Mucosa of descending colon (tissue), 3 donors: ENCODE data around the gene MYH7. TPM values are rescaled to one million over a fixed set of nuclear protein-coding genes. Genes with fewer than 3 reads are reported as not detected.

Experiments used
- ATAC-seq: fragments of 200-7000 bp; cut with Tn5 transposase; one replicate; pipeline ENCODE4 v1.9.1; 2020; ENCODE audit warnings: mild to moderate bottlenecking, moderate library complexity
- DNase-seq, 3 donors: peaks; one replicate each; pipeline ENCODE4 v3.0.0-alpha.2; 2020
- H3K36me3 ChIP-seq: fragments of 200-600 bp; one replicate; pipeline ENCODE4 v1.8.0; 2021; ENCODE audit warnings: low read depth, mild to moderate bottlenecking
- H3K4me1 ChIP-seq: fragments of 200-600 bp; one replicate; pipeline ENCODE4 v1.8.0; 2021; ENCODE audit warnings: low read depth, mild to moderate bottlenecking
- H3K4me3 ChIP-seq: fragments of 200-600 bp; one replicate; pipeline ENCODE4 v1.8.0; 2021; ENCODE audit warnings: mild to moderate bottlenecking
- H3K9me3 ChIP-seq: fragments of 200-600 bp; one replicate; pipeline ENCODE4 v1.8.0; 2021; ENCODE audit warnings: mild to moderate bottlenecking
- CTCF ChIP-seq: fragments of 200-600 bp; IDR thresholded peaks from one replicate; pipeline ENCODE4 v1.8.0; 2022; ENCODE audit warnings: antibody characterized with exemption, mild to moderate bottlenecking
- intact Hi-C, 2 donors: fragments of 100-400 bp; cut with DNase I in 1 of 2; cut with micrococcal nuclease in 1 of 2; formaldehyde crosslinking; loops; one replicate each; pipeline versions ENCODE4 v1.11.0 to v1.11.1; 2022; cut with DNase I, micrococcal nuclease
- total RNA-seq, 3 donors: library from RNA; stranded (reverse); fragmentation: NEBNext Ultra II Directional in 2 of 3; extraction: Animal tissue kit (Norgen Biotek cat#: 25700) in 2 of 3; gene quantifications; one replicate each; pipeline versions ENCODE4 v1.2.1 to v1.2.4, GENCODE V29; 2021 to 2023
- donor health status: DM: no; HTN: no; CAD: no; lungs with moderate emphysema.
- donor health status: DM: no; HTN: no; CAD: no.
- donor health status: DM: no; HTN: yes; CAD: no.

The MYH7 gene
- total RNA-seq, 3 donors from 2014 or later: 0.13 to 6.2 (median 1.2) TPM

- Histone ChIP-seq H3K9me3 (no peaks in the 10 kb centered on the region), H3K36me3 (no peaks in the 10 kb centered on the region), H3K4me1 (no peaks in the 10 kb centered on the region), H3K4me3 (no peak overlapping the region)
- TF ChIP-seq CTCF: no peak
- DNase-seq (no peak), ATAC-seq (no peak)
- intact Hi-C loops: no loop called here
These were observed 25.4 kb downstream of the MYH7 start for GRCh38 chr14:23409966-23410635.

GRCh38 chr14:23409475-23409874 lies 26.0 kb downstream of the MYH7 start:
- intact Hi-C loops: no loop called here
- TF ChIP-seq CTCF: no peak
- H3K36me3 ChIP-seq: no peaks in the 10 kb centered on the region
- ATAC-seq: no peak
- no peaks in the 10 kb centered on the region for H3K9me3 ChIP-seq
- no peak overlapping the region for H3K4me3 ChIP-seq
- no peak for DNase-seq
- H3K4me1 ChIP-seq: no peaks in the 10 kb centered on the region

DNA sequence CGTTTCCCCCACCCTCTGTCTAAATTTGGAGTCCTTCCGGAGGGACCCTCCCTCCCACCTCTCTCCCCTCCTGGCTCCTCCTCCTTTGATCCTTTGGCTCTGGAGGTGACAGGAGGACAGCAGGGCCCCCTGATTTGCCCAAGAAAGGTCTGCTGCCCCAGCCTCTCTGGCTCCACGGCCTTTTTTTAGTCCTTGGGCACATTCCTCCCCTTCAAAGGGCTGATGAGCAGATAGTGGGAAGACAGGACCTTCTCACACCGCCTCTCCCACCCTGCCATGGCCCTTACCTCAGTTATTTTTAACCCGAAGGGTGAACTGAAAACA lies 27.2 kb downstream of the MYH7 start:
- Histone ChIP-seq H3K4me1 (no peaks in the 10 kb centered on the region), H3K4me3 (no peak overlapping the region), H3K36me3 (no peaks in the 10 kb centered on the region), H3K9me3 (no peaks in the 10 kb centered on the region)
- intact Hi-C loops: no loop called here
- ATAC-seq: no peak
- no peak for TF ChIP-seq CTCF
- no peak for DNase-seq

DNA sequence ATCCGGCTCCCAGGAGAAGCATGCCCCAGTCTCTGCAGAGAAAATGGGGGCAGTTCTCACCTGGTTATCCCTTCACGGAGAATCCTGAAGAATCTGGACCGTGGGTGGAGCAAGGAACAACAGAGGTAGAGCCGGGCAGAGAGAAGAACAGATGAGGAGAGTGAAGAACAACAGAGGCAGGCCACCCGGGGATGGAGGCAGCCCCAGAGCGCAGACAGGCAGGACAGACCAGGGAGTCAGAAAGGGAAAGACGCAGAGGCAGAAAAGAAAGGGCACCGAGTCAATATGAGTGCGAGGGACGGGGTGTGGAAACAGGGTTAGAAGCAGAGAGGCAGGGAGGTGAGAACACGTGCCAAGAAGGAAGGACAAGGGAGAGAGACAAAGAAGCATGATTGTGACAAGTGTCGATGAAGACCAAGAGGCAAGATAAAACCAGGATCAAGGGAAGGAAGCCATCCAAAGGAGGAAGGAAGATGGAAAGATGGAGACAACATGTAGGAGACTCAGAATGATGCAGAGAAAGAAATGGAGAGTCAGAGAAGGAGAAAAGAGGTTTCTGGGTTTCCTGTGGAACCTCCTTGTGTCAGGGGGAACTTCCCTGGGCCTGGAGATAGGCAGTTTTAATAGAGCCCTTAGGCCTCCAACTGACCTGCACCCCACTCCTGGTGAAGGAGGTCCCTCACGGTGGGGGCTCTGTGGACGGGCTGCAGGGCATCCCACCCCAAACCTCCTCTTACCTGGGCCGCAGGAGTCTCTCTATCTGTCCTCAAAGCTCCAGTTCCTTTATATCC lies 27.7 kb downstream of the MYH7 start, which contains the start of gene MYH6:
Gene MYH6, minus strand, starts transcription at position 758 of the 791 bp plus-strand sequence. CDS start 1,050 bp downstream, outside the sequence.
- intact Hi-C loops: no loop called here
- no peak for TF ChIP-seq CTCF
- ATAC-seq (no peak), DNase-seq (no peak)
- Histone ChIP-seq H3K4me3 (no peak within 1 kb of the TSS), H3K9me3 (no peaks in the 10 kb centered on the region), H3K36me3 (no peaks in the 10 kb centered on the region), H3K4me1 (no peaks in the 10 kb centered on the region)

DNA sequence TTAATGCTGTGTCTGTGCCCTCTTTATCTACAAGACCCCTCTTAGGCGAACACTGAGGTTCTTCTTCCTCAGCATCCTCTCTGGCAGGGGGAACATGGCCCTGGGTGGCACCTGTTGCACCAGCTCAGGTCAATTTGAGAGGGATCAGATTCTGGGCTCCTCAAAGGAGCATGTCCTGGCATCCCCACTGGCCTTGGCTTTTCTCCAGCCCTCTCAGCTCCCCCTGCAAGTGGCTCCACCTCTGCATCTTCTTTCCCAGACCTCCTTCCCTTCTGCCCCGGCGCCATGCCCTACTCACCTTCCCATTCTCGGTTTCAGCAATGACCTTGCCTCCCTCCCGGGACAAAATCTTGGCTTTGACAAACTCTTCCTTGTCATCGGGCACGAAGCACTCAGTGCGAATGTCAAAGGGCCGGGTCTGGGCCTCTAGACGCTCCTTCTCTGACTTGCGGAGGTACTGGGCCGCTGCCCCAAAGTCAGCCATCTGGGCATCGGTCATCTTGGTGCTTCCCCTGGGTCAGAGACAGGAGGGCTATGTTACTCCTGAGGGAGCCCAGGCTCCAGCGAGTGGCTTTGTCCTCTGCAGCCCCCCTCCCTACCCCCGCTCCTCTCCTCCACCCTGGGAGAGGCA lies 28.6 kb downstream of the MYH7 start:
- no peak for TF ChIP-seq CTCF
- intact Hi-C loops: no loop called here
- Histone ChIP-seq H3K4me3 (no peak overlapping the region), H3K4me1 (no peaks in the 10 kb centered on the region), H3K9me3 (no peaks in the 10 kb centered on the region), H3K36me3 (no peaks in the 10 kb centered on the region)
- ATAC-seq: no peak
- DNase-seq: no peak
